B cell (primary cell): Measurements from ENCODE around the gene LNX1. TPM values are rescaled to one million over a fixed set of nuclear protein-coding genes. Genes with fewer than 3 reads are reported as not detected.

Experiments used
- ATAC-seq: fragments of 200-7000 bp; cut with Tn5 transposase; one replicate; pipeline ENCODE4 v1.10.0; 2021; ENCODE audit warnings: low read depth, mild to moderate bottlenecking, moderate number of reproducible peaks, moderate library complexity
- CTCF ChIA-PET: fragments of 350-600 bp; sonication (Branson Sonifier 250); formaldehyde crosslinking; loops from one replicate; lab custom pipeline; 2021; ENCODE audit warnings: antibody characterized with exemption, inconsistent platforms; lab: Charles Lee
- POLR2A ChIA-PET: fragments of 350-600 bp; sonication (Branson Sonifier 250); formaldehyde crosslinking; loops from one replicate; lab custom pipeline; 2021; ENCODE audit warnings: antibody characterized with exemption; lab: Charles Lee
- DNase-seq: peaks from one replicate; pipeline ENCODE4 v3.0.0; 2013
- H2AFZ ChIP-seq: 2 replicates; pipeline ENCODE4 v1.6.1; 2012; ENCODE audit warnings: mild to moderate bottlenecking, low read depth, low read length; ENCODE audit not compliant: insufficient read depth, poor library complexity, severe bottlenecking
- H3K27ac ChIP-seq, 2 donors: 1 replicate in 1 of 2; 2 replicates in 1 of 2; pipeline ENCODE4 v1.5.1; 2012 to 2013; ENCODE audit warnings: low read length in 2 of 2, mild to moderate bottlenecking in 2 of 2, moderate library complexity in 1 of 2
- H3K27me3 ChIP-seq, 4 experiments: fragments of 200-600 bp in 1 of 4; sonication (generic) in 1 of 4; replicated peaks in 1 of 4; 1 replicate in 2 of 4; 2 replicates in 2 of 4; pipeline versions ENCODE4 v1.6.1 to v1.7.0; 2013 to 2016; ENCODE audit warnings: low read length in 3 of 4, mild to moderate bottlenecking in 2 of 4, mixed read lengths in 1 of 4, moderate library complexity in 1 of 4; ENCODE audit not compliant: insufficient read depth in 4 of 4, control insufficient read depth in 3 of 4; ENCODE audit errors: control extremely low read depth in 1 of 4
- H3K36me3 ChIP-seq, 2 experiments: replicated peaks in 1 of 2; 1 replicate in 1 of 2; 2 replicates in 1 of 2; pipeline versions ENCODE4 v1.6.1 to v1.7.1; 2013; ENCODE audit warnings: low read length in 1 of 2; ENCODE audit not compliant: insufficient read depth in 2 of 2, control insufficient read depth in 1 of 2; ENCODE audit errors: control extremely low read depth in 1 of 2, extremely low read depth in 1 of 2
- H3K4me1 ChIP-seq, 2 donors: fragments of 200-600 bp in 1 of 2; sonication (generic) in 1 of 2; 1 replicate in 1 of 2; 2 replicates in 1 of 2; pipeline versions ENCODE4 v1.5.1 to v1.6.1; 2013 to 2017; ENCODE audit warnings: low read length in 2 of 2; ENCODE audit not compliant: control insufficient read depth in 2 of 2, insufficient read depth in 2 of 2
- H3K4me2 ChIP-seq: replicated peaks from 2 replicates; pipeline ENCODE3; 2012; ENCODE audit warnings: mild to moderate bottlenecking, low read depth, low read length; ENCODE audit not compliant: poor library complexity, severe bottlenecking
- H3K4me3 ChIP-seq, 5 experiments: fragments of 200-600 bp in 1 of 5; sonication (generic) in 1 of 5; 1 replicate in 3 of 5; 2 replicates in 2 of 5; pipeline versions ENCODE4 v1.5.1 to v1.7.0; 2011 to 2016; ENCODE audit warnings: low read length in 4 of 5, mild to moderate bottlenecking in 4 of 5, low read depth in 2 of 5, control low read depth in 1 of 5, moderate library complexity in 1 of 5; ENCODE audit not compliant: insufficient read depth in 1 of 5; ENCODE audit errors: control extremely low read depth in 1 of 5, extremely low read depth in 1 of 5
- H3K79me2 ChIP-seq: fragments of 200-600 bp; sonication (generic); one replicate; pipeline ENCODE4 v1.6.0; 2016; ENCODE audit warnings: low read length; ENCODE audit not compliant: control insufficient read depth, insufficient read depth
- H3K9ac ChIP-seq: fragments of 200-600 bp; sonication (generic); 2 replicates; pipeline ENCODE4 v1.6.1; 2017; ENCODE audit warnings: mild to moderate bottlenecking, low read length, moderate library complexity
- H3K9me3 ChIP-seq, 3 donors: one replicate each; pipeline versions ENCODE4 v1.6.1 to v1.7.1; 2013; ENCODE audit warnings: low read length in 2 of 3; ENCODE audit not compliant: control insufficient read depth in 2 of 3, insufficient read depth in 1 of 3; ENCODE audit errors: control extremely low read depth in 1 of 3
- H4K20me1 ChIP-seq: 2 replicates; pipeline ENCODE4 v1.6.0; 2012; ENCODE audit warnings: mild to moderate bottlenecking, low read length; ENCODE audit not compliant: insufficient read depth, control insufficient read depth, poor library complexity, severe bottlenecking
- H3K27ac Mint-ChIP-seq: one replicate; pipeline ENCODE4 v1.8.0; 2021; ENCODE audit warnings: mixed read lengths
- H3K27me3 Mint-ChIP-seq: one replicate; pipeline ENCODE4 v1.8.0; 2021; ENCODE audit warnings: mixed read lengths
- H3K4me1 Mint-ChIP-seq: one replicate; pipeline ENCODE4 v1.8.0; 2021; ENCODE audit warnings: mixed read lengths
- H3K4me3 Mint-ChIP-seq: one replicate; pipeline ENCODE4 v1.8.0; 2021; ENCODE audit warnings: mixed read lengths
- H3K9me3 Mint-ChIP-seq: one replicate; pipeline ENCODE4 v1.8.0; 2022; ENCODE audit warnings: mixed read lengths; ENCODE audit not compliant: insufficient read depth
- EZH2 ChIP-seq: IDR thresholded peaks from 2 replicates; pipeline ENCODE4 v1.6.1; 2012; ENCODE audit warnings: borderline replicate concordance, low read depth, mild to moderate bottlenecking, moderate library complexity, low read length; ENCODE audit not compliant: insufficient read depth, poor library complexity, severe bottlenecking
- WGBS: methylation state at CpG from one replicate; pipeline ENCODE4 v1.1.5; 2013; ENCODE audit warnings: missing lambda C conversion rate; ENCODE audit not compliant: insufficient coverage; 5-methylcytosine and 5-hydroxymethylcytosine counted together
- intact Hi-C: fragments of 100-400 bp; cut with micrococcal nuclease; formaldehyde crosslinking; loops from one replicate; pipeline ENCODE4 v1.10.0; 2022
- polyA plus RNA-seq: library from polyadenylated mRNA; depleted of rRNA; stranded (reverse); fragments of >200 nt; gene quantifications from 2 replicates; pipeline ENCODE4 v1.2.3, GENCODE V29; 2012
- total RNA-seq, 2 donors: library from RNA; stranded (reverse); fragments of 120-200 nt in 1 of 2; gene quantifications; 1 replicate in 1 of 2; 2 replicates in 1 of 2; pipeline versions ENCODE4 v1.2.3 to v1.2.4, GENCODE V29; 2013 to 2022
- TF ChIP-seq, protein P1 (sequence below): fragments of 200-600 bp; IDR thresholded peaks from one replicate; pipeline ENCODE4 v1.8.0; 2022; ENCODE audit warnings: antibody characterized with exemption, mild to moderate bottlenecking

The LNX1 gene
- total and polyA plus RNA-seq, 2 donors (not counting 1 experiment from before 2014, with no cell fraction given): not detected

DNA sequence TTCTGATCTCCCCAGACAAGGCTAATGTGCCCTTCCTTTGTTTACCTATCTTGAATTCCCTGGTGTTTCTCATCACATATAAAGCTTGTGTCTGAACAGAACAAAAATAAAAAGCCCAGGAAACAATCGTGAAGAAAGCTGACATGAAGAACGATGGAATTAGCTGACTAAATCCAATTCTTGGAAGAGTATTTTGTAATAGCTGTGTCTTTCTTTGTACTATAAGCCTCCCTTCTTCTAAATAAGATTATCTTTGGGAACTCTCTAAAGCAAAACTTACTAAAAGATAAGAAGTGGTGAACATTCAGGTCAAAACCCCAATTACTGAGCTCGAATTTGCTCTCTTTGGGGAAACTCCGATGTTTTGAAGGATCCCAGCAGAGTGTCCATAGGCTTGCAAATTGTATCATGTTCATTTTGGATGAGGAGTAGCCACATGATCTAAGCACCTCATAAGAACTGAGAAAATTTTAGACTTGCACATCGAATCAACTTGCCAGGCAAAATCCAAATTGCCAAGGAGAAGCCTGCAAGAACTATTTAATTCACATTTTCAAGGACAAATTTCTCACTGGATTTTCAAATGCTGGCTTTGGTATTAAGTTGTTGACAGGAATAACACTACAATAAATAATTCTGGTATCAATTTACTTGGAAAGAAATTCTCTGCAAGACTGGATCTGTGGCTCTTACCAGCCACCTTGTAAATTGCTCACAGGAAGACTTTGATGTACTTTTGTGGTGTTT, 106.2 kb downstream of the LNX1 start:
- ChIA-PET CTCF (interaction anchor here (1.2 kb wide), 1 partner anchor 12 kb away, joined by 3 read pairs; no protein-coding TSS in a partner anchor), POLR2A (no interaction called here)
- H2AFZ ChIP-seq: no peak overlapping the region
- H3K9me3 Mint-ChIP-seq: no peaks in the 10 kb centered on the region
- H3K27ac Mint-ChIP-seq: no peak overlapping the region
- H4K20me1 ChIP-seq: no peaks in the 10 kb centered on the region
- no peak for TF ChIP-seq EZH2
- TF ChIP-seq, protein P1, sequence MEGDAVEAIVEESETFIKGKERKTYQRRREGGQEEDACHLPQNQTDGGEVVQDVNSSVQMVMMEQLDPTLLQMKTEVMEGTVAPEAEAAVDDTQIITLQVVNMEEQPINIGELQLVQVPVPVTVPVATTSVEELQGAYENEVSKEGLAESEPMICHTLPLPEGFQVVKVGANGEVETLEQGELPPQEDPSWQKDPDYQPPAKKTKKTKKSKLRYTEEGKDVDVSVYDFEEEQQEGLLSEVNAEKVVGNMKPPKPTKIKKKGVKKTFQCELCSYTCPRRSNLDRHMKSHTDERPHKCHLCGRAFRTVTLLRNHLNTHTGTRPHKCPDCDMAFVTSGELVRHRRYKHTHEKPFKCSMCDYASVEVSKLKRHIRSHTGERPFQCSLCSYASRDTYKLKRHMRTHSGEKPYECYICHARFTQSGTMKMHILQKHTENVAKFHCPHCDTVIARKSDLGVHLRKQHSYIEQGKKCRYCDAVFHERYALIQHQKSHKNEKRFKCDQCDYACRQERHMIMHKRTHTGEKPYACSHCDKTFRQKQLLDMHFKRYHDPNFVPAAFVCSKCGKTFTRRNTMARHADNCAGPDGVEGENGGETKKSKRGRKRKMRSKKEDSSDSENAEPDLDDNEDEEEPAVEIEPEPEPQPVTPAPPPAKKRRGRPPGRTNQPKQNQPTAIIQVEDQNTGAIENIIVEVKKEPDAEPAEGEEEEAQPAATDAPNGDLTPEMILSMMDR: no peak
- no peaks in the 10 kb centered on the region for H3K9me3 ChIP-seq
- no peaks in the 10 kb centered on the region for H3K4me1 Mint-ChIP-seq
- H3K4me3 ChIP-seq: no peak overlapping the region
- intact Hi-C loops: no loop called here
- no peaks in the 10 kb centered on the region for H3K4me1 ChIP-seq
- no peak overlapping the region for H3K9ac ChIP-seq
- no peaks in the 10 kb centered on the region for H3K79me2 ChIP-seq
- no peak overlapping the region for H3K4me3 Mint-ChIP-seq
- no peak for DNase-seq
- H3K4me2 ChIP-seq: no peak overlapping the region
- ATAC-seq: no peak
- peaks cover 0 to 5% (median 0%) of the 10 kb centered on the region in 4 experiments for H3K27me3 ChIP-seq
- WGBS: 92% methylated on average over 2 of the region's 5 CpGs
- H3K27ac ChIP-seq: no peak overlapping the region
- peaks cover 35% of the 10 kb centered on the region for H3K27me3 Mint-ChIP-seq
- H3K36me3 ChIP-seq: no peaks in the 10 kb centered on the region

DNA sequence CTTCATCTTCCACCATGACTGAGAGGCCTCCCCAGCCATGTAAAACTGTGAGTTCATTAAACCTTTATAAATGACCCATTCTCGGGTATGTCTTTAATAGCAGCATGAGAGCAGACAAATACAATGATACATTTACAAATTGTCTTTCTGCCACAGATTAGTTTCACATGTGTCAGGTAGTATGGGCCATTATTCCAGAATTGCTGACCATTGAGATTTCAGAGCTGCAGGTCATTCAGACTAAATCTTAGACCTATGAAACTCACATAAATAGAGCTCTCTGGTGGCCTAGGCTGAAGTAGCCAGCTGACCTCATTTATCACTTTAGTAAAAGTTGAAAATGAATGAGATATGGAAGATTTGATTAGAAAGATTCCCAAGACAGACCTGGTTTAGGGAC, 108.0 kb downstream of the LNX1 start:
- H3K27ac Mint-ChIP-seq: no peak overlapping the region
- CTCF ChIA-PET: no interaction called here
- no peaks in the 10 kb centered on the region for H3K4me1 ChIP-seq

More for the DNA sequence above, 108.0 kb downstream of the LNX1 start:
- Histone ChIP-seq H3K9me3 (no peaks in the 10 kb centered on the region), H3K27me3 (peaks cover 0 to under 1% (median 0%) of the 10 kb centered on the region in 4 experiments), H3K4me3 (no peak overlapping the region), H3K9ac (no peak overlapping the region), H3K27ac (no peak overlapping the region), H3K4me2 (no peak overlapping the region), H4K20me1 (no peaks in the 10 kb centered on the region), H3K36me3 (no peaks in the 10 kb centered on the region), H2AFZ (no peak overlapping the region), H3K79me2 (no peaks in the 10 kb centered on the region)
- TF ChIP-seq EZH2: no peak
- TF ChIP-seq, protein P1: no peak
- no peak for DNase-seq
- intact Hi-C loops: no loop called here
- POLR2A ChIA-PET: no interaction called here
- H3K4me3 Mint-ChIP-seq: no peak overlapping the region
- H3K4me1 Mint-ChIP-seq: no peaks in the 10 kb centered on the region
- no peak for ATAC-seq
- WGBS: no CpG with 5 or more reads among the region's 1 CpG
- no peaks in the 10 kb centered on the region for H3K9me3 Mint-ChIP-seq
- peaks cover 32% of the 10 kb centered on the region for H3K27me3 Mint-ChIP-seq
